Measurements from ENCODE around the gene FAM118A. TPM values are rescaled to one million over a fixed set of nuclear protein-coding genes. Genes with fewer than 3 reads are reported as not detected.
A peak's percentile ranks its signal among the peaks of the same experiment; 100 is the strongest.

Gene FAM118A
- total RNA-seq, 1 donor = 21.7 TPM

- peaks cover 5% of the 10 kb centered on the region for H3K36me3 ChIP-seq (ENCODE audit: insufficient read depth, low read length)
- peaks cover 63% of the 10 kb centered on the region for H3K79me2 ChIP-seq (ENCODE audit: insufficient read depth, low read length)
- H3K4me1 ChIP-seq (ENCODE audit: insufficient read depth, low read length) = peaks cover 41% of the 10 kb centered on the region
- DNase-seq (ENCODE audit: insufficient read length, low spot score, missing footprints) = no peak
- no peak for TF ChIP-seq CTCF (IDR thresholded peaks at IDR 0.05; ENCODE audit: extremely low read depth, low read depth, low read length)
- peak overlapping the region; percentile 52 for H3K4me3 ChIP-seq (ENCODE audit: insufficient read depth, low read length)
- H3K4me2 ChIP-seq (ENCODE audit: insufficient read depth, low read length) = peak overlapping the region; percentile 77
- H3K27ac ChIP-seq (ENCODE audit: low read depth, low read length) = peak overlapping the region; percentile 89
- H4K20me1 ChIP-seq (ENCODE audit: insufficient read depth, low read length) = peaks cover 22% of the 10 kb centered on the region
- H2AFZ ChIP-seq (ENCODE audit: low read length) = peak overlapping the region; percentile 66
- H3K27me3 ChIP-seq (ENCODE audit: insufficient read depth, low read length) = no peaks in the 10 kb centered on the region
- no peaks in the 10 kb centered on the region for H3K9me3 ChIP-seq (ENCODE audit: low read depth, low read length)
These were observed 9.0 kb downstream of the FAM118A start for GRCh38 chr22:45318558-45319323.

- no peak overlapping the region for H2AFZ ChIP-seq (ENCODE audit: low read length)
- H3K4me1 ChIP-seq (ENCODE audit: insufficient read depth, low read length) = peaks cover 41% of the 10 kb centered on the region
- peak overlapping the region; percentile 89 for H3K27ac ChIP-seq (ENCODE audit: low read depth, low read length)
- H3K4me2 ChIP-seq (ENCODE audit: insufficient read depth, low read length) = no peak overlapping the region
- peaks cover 17% of the 10 kb centered on the region for H4K20me1 ChIP-seq (ENCODE audit: insufficient read depth, low read length)
- H3K36me3 ChIP-seq (ENCODE audit: insufficient read depth, low read length) = peaks cover 9% of the 10 kb centered on the region
- no peak for DNase-seq (ENCODE audit: insufficient read length, low spot score, missing footprints)
- peaks cover 57% of the 10 kb centered on the region for H3K79me2 ChIP-seq (ENCODE audit: insufficient read depth, low read length)
- H3K9me3 ChIP-seq (ENCODE audit: low read depth, low read length) = no peaks in the 10 kb centered on the region
- no peaks in the 10 kb centered on the region for H3K27me3 ChIP-seq (ENCODE audit: insufficient read depth, low read length)
- H3K4me3 ChIP-seq (ENCODE audit: insufficient read depth, low read length) = no peak overlapping the region
- no peak for TF ChIP-seq CTCF (IDR thresholded peaks at IDR 0.05; ENCODE audit: extremely low read depth, low read depth, low read length)
These were observed 9.6 kb downstream of the FAM118A start for GRCh38 chr22:45319324-45319685.

- Histone ChIP-seq H2AFZ (ENCODE audit: low read length) (no peak overlapping the region), H3K4me1 (ENCODE audit: insufficient read depth, low read length) (peaks cover 41% of the 10 kb centered on the region), H3K4me2 (ENCODE audit: insufficient read depth, low read length) (no peak overlapping the region), H3K4me3 (ENCODE audit: insufficient read depth, low read length) (no peak overlapping the region), H3K36me3 (ENCODE audit: insufficient read depth, low read length) (peaks cover 9% of the 10 kb centered on the region), H4K20me1 (ENCODE audit: insufficient read depth, low read length) (peaks cover 15% of the 10 kb centered on the region), H3K9me3 (ENCODE audit: low read depth, low read length) (no peaks in the 10 kb centered on the region), H3K79me2 (ENCODE audit: insufficient read depth, low read length) (peaks cover 49% of the 10 kb centered on the region), H3K27ac (ENCODE audit: low read depth, low read length) (peak overlapping the region; percentile 89), H3K27me3 (ENCODE audit: insufficient read depth, low read length) (no peaks in the 10 kb centered on the region)
- TF ChIP-seq CTCF (IDR thresholded peaks at IDR 0.05; ENCODE audit: extremely low read depth, low read depth, low read length) = no peak
- DNase-seq (ENCODE audit: insufficient read length, low spot score, missing footprints) = peak; percentile 92
These were observed 10.7 kb downstream of the FAM118A start for GRCh38 chr22:45320357-45320976.

GRCh38 chr22:45321827-45322226 is 12.1 kb downstream of the FAM118A start:
- Histone ChIP-seq H4K20me1 (ENCODE audit: insufficient read depth, low read length) (peaks cover 8% of the 10 kb centered on the region), H3K79me2 (ENCODE audit: insufficient read depth, low read length) (peaks cover 38% of the 10 kb centered on the region), H3K36me3 (ENCODE audit: insufficient read depth, low read length) (peaks cover 9% of the 10 kb centered on the region), H3K27me3 (ENCODE audit: insufficient read depth, low read length) (no peaks in the 10 kb centered on the region), H3K4me2 (ENCODE audit: insufficient read depth, low read length) (no peak overlapping the region), H3K27ac (ENCODE audit: low read depth, low read length) (no peak overlapping the region), H3K9me3 (ENCODE audit: low read depth, low read length) (no peaks in the 10 kb centered on the region), H3K4me3 (ENCODE audit: insufficient read depth, low read length) (no peak overlapping the region), H3K4me1 (ENCODE audit: insufficient read depth, low read length) (peaks cover 39% of the 10 kb centered on the region), H2AFZ (ENCODE audit: low read length) (no peak overlapping the region)
- TF ChIP-seq CTCF (IDR thresholded peaks at IDR 0.05; ENCODE audit: extremely low read depth, low read depth, low read length) = no peak
- no peak for DNase-seq (ENCODE audit: insufficient read length, low spot score, missing footprints)
